HG03378 (cell line): ENCODE data around the gene FCGR1A.
"Not testable (repeated sequence)": the region's sequence is repeated elsewhere in the genome, so short reads cannot be mapped to it uniquely, and the experiment has no call there.

Experiments used
- ATAC-seq: cut with Tn5 transposase; IDR thresholded peaks from one replicate; pipeline ENCODE4 v1.9.1; 2021; ENCODE audit warnings: mild to moderate bottlenecking, moderate library complexity; ENCODE audit not compliant: unreplicated experiment

FCGR1A gene

DNA sequence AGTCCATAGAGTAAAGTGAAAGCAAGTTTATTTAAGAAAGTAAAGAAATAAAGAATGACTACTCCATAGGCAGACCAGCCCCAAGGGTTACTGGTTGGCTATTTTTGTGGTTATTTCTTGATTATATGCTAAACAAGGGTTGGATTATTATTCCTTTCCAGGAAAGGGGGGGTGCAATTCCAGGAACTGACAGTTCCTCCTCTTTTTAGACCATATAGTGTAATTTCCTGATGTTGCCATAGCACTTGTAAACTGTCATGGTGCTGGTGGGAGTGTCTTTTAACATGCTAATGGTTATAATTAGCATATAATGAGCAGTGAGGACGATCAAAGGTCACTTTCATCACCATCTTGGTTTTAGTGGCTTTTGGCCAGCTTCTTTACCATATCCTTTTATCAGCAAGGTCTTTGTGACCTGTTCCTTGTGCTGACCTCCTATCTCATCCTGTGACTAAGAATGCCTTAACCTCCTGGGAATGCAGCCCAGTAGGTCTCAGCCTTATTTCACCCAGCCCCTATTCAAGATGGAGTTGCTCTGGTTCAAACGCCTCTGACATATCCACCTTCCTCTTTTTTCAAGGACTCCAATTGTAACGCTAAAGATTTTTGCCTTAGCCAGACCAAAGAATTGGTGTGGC, 6.9 kb upstream of the FCGR1A start:
- ATAC-seq: not testable (repeated sequence)

DNA sequence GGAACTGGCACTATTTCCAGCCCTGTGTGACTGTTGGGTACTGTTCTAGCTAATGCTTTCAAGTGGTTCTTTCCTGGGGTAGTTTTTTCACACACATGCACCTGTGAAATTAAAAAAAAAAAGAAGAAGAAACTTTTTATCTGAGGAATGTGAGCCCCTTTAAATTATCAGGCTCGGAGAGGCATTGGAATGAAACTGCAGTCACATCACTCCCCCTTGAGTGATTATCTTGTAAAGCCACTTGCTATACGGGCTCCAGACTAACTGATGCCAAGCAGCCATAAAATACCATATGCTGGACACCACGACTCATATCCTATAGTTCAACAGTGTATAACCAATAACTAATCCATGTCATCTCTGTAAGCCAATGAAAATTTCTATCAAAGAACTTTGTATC, 5.4 kb upstream of the FCGR1A start:
- ATAC-seq: not testable (repeated sequence)

DNA sequence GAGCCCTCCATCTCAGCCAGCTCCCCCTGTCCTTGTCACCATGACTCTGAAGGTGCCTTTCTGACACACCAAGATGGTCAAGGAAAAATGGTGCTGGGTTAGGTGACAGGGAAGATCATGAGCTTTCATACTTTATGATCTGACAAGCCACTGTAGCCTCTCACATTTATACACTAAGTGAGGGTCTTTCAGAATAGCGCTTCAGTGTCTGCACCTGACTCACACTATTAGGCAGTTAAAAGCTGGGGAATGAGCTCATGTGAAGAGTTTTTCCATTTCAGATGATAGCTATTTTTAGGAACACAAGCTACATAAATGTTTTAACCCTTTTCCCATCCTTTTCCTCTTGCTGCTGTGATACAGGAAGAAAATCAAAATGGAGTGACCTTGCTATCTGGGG, 4.2 kb upstream of the FCGR1A start:
- ATAC-seq: not testable (repeated sequence)

DNA sequence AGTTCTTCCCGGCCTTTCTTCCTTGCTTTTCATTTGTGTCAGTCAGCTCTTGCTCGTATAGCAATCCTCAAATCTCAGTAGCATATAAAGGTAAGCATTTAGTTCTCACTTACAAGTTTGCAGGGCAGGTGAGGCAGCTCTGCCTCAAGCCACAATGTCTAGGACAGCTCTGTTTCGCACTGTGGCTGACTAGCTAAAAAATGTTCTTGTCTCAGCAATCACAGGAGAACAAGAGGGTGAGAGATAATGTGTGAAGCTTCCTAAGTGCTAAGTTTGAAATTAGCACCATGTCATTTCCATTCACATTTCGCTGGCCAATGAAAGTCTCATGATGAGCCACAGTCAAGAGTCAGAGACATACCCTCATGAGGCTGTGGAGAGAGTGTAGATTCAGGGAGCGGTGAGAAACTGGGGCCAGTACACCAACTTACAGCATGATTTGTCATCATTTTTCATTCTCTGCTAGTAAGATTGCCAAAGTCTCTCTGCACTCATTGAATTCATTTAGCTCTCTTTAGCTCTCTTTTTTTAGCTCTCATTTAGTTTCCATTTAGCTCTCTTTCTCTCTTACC, 995 bp upstream of the FCGR1A start:
- ATAC-seq: not testable (repeated sequence)

DNA sequence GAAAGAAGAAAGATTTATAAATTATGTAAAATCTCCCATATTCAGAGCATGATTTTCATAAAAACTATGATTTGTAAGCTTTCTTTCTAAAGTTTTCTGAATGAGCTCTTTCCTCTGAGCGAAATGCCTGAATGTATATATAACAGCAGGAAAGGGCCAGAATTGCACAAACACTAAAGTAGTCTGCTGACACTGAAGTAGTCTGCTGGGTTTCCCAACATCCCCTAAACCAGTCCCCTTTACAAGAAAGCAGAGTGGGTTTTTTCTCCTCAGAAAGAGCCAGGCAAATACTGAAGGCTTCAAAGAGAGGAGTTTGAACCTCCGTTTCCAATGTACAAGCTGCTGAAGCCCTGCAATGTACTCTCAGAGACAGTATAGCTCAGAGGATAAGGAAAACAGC, 795 bp downstream of the FCGR1A start:
- ATAC-seq: not testable (repeated sequence)

DNA sequence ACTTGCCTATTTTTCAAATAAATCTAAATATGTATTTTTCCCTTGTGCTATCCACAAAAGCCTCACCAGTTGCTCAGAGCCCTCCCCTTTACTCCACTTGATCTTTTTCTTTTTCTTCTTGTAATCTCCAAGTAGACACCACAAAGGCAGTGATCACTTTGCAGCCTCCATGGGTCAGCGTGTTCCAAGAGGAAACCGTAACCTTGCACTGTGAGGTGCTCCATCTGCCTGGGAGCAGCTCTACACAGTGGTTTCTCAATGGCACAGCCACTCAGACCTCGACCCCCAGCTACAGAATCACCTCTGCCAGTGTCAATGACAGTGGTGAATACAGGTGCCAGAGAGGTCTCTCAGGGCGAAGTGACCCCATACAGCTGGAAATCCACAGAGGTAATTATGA, 1.4 kb downstream of the FCGR1A start:
- ATAC-seq: not testable (repeated sequence)

DNA sequence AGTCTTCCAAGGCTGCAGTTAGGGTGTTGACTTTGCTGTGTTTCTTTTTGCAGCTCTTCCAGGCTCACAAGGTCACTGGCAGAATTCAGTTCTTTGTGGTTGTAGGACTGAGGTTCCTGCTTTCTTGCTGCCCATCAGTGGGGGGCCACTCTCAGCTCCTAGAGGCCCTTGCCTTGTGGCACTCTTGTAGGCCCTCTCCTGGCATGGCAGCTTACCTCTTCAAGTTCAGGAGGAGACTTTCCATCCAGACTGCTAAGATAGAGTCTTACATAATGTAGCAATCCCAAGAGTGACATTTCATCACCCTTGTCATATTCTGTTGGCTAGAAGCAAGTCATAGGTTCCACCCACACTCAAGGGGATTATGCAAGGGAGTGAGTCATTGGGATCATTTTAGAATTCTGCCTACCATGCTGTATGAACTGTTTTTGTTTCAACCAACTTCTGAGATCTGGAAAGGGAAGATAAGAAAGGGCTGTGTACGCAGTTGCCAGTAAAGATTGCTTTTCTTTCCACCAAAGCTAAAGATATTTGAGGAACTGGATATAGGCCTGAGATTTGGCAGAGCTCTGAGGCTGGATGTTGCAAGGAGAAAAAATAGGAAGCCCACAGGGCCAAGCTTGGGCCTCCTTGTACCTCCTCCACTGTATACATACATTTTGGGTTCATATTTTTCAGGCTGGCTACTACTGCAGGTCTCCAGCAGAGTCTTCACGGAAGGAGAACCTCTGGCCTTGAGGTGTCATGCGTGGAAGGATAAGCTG, 5.4 kb downstream of the FCGR1A start:
- not testable (repeated sequence) for ATAC-seq

DNA sequence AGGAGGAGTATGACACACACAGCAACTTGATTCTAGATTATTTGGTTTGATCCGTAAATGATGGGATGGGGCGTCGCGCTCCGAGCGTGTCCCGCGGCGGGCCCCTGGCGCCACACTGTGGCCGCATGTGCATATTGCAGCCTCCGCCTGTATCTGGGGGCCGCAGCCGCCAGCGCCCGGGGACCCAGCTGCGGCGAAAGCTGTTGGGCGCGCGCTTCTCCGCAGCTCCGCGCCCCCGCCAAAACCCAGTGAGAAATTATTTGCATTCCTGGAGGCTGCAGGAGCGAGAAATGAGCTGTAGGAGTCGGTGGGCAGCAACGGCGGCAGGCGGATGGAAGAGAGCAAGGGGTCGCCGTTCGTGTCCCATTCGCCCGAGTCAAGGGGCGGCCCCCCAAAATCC, 10.0 kb downstream of the FCGR1A start:
- not testable (repeated sequence) for ATAC-seq

DNA sequence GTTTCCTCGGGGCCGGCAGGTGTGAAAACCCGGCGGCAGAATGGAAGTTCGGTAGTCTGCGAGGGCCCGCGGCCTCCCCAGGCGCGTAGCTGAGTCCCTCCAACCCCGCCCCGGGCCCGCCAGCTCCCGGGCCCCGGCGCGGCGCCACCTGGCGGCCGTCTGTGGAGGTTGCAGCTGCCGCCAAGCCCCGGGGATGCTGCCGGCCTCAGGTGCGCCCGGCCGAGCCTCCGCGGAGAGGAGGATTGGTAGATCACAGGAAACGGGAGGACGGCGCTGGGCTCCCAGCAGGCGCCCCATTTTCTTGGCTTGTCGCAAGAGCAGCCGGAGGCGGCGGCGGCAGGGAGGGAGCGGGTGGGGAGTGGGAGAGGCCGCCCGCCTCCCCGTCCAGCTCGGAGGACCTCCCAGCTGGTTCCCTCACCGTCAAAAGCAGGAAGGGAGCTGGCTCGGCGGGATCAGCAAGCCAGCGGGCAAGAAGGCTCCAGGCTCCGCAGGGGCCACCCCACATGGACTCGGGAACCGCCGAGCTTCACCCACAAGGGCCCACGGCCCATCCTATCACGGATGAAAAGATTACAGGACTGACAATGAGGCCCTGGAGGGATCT, 10.5 kb downstream of the FCGR1A start:
- not testable (repeated sequence) for ATAC-seq

DNA sequence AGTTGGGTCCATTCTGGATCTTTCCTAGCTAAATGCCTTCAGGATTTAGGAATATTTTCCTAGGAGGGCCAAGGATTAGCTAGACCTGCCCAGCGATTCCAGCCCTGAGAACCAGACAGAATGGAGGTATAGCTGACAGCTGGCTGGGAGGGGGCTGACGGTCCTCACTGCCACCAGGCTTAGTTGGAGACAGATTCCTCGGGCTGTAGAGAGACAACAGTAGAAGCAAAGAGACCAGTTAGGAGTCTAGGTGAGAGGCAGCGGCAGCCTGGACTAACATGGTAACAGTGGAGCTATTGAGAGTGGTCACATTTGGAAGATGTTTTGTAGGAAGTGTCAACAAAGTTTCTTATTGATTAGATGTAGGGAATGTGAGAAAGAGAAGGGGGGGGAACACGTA, 11.4 kb downstream of the FCGR1A start:
- ATAC-seq: not testable (repeated sequence)

DNA sequence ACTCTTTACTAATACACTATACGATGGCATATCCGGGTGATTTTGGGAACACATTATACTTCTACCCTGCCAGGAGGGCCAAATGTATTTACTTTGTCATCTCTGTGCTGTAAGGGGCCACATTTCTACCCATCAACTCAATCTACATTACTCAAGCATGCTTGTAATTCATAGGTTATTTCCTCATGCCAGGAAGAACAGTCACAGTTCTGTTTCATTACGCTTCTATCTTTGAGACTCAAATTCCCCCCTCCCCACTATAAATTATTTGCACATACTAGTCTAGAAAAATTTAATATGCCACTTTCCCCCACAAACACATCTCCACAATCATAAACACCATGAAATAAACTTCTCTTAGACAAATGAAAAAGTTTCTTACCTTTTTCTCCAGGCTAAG, 19.1 kb downstream of the FCGR1A start:
- not testable (repeated sequence) for ATAC-seq

DNA sequence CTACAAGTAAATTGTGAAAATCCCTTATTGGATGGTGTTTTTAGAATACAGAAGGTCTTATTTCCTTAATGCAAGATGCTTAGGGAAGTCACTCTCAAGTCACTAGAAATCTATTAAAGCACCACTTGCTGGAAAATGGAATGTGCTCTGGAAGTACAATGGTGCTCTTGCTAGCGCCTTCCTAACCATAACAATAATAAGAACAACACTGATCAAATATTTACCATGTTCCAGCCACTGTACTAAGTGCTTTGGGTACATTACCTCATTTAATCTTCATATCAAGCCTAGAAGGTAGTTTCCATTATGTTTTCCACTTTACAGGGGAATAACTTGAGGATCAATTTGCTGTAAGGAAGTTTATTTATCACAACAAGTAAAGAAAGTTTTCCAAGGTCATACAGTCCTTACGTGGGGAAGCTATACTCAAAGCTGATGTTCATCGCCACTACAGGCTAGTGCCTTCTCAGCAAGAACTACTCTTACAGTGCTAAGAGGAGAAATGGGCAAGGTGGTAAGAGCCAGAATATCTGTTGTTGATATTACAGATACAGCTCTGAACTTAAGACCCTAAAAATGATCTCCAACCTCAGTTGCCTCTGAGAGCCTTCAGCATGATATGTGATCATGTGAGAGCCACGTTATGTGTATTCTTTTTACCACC, 22.1 kb downstream of the FCGR1A start:
- not testable (repeated sequence) for ATAC-seq

DNA sequence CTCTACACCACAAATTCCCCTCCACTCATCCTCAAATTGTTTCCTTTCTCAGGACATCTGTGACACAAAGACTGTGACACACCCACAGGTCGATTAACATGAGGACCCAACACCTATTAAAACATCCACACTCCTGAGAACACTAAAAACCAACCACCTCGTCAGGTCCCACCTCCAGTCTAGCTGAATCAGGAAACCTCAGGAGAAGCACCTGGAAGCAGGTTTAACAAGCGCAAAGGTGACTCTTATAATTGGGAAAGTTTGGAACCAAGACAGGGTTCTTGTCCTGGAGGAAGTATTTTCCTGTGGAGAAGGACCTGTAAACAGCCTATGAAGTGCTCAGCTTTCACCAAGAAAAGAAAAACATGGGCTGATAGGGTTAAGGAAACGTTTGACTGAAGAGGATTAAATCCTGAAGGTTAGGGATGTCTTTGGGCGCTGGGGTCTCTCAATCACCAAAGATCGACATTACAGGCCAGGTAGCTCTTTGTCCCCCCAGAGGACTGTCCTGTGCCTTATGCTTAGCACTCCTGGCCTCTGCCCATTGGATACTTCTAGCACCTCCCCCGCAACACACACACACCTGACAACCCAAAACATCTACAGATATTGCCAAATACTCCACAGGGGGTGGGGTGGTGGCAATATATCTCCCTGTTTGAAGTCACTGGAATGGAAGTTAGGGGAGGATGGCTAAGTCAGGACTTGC, 28.4 kb downstream of the FCGR1A start:
- ATAC-seq: not testable (repeated sequence)

DNA sequence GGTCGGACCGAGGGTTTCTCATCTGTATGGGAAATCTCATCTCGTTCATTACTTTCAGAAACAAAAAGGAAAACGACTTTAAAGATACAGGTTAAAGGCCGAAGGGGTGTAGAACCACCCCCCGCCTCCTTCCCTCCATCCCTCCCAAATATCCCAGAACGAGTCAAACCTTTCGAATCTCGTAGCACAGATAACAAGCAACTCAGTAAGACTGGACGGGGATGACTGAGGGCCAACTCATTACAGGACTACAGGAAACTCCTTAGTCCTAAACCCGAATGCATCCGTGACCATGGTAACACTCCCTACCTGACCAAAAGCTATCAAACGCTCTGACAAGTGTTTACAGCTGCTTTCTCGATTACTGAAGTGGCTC, 29.0 kb downstream of the FCGR1A start:
- not testable (repeated sequence) for ATAC-seq

DNA sequence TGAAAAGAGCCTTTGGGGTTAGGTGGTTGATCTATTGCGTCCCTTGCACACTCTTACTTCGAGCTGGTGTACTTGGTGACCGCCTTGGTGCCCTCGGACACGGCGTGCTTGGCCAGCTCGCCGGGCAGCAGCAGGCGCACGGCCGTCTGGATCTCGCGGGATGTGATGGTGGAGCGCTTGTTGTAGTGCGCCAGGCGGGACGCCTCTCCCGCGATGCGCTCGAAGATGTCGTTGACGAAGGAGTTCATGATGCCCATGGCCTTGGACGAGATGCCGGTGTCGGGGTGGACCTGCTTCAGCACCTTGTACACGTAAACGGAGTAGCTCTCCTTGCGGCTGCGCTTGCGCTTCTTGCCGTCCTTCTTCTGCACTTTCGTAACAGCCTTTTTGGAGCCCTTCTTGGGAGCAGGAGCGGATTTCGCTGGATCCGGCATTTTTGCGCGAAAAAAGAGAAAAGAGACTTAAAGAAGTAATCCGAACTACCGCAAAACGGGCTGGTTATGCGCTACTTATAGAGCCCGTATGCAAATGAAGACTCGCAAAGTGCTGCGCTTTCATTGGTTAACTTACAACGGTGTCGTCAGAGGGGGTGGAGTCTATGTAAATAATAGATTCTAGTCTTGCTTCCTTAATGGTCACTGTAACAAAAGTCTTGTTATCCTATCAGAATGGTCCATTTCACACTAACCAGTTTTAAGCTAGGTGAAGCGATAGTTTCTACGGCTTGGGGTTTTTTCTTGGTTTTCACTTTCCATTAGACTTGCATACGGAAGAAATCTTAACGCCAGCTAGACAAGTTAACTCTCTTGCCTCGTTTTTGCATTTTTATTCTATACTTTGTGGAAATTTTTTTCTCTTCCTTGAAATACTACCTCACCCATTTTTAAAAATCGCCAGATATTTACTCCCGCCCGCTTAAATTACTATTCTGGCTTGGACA, 29.7 kb downstream of the FCGR1A start:
- peak; percentile 89 for ATAC-seq

DNA sequence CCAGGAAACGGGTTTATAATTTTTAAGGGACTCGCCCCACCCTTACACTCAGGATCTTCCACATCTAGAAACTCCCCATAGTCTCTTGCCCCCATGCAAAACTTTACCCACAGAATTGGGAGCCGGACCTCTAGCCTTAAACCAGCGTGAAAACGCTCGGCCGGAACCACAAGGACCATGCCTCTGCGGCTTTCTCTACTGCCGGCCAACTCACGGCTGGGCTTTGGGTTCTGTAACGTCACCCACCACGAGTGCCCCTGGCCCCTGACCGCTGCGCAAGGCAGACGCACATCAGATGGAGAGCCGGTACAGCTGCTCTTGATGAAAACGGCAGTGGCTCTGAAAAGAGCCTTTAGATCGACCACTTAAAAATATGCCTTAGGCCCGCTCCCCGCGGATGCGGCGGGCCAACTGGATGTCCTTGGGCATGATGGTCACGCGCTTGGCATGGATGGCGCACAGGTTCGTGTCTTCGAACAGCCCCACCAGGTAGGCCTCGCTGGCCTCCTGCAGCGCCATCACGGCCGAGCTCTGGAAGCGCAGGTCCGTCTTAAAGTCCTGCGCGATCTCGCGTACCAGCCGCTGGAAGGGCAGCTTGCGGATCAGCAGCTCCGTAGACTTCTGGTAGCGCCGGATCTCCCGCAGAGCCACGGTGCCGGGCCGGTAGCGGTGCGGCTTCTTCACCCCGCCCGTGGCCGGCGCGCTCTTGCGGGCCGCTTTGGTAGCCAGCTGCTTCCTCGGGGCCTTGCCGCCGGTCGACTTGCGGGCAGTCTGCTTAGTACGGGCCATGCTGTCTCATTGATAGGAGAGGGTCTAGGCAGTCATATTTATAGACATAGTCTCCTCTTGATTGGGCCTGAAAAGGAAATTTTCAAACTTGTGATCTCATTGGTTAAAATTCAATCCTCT, 30.7 kb downstream of the FCGR1A start:
- peak; percentile 38 for ATAC-seq

DNA sequence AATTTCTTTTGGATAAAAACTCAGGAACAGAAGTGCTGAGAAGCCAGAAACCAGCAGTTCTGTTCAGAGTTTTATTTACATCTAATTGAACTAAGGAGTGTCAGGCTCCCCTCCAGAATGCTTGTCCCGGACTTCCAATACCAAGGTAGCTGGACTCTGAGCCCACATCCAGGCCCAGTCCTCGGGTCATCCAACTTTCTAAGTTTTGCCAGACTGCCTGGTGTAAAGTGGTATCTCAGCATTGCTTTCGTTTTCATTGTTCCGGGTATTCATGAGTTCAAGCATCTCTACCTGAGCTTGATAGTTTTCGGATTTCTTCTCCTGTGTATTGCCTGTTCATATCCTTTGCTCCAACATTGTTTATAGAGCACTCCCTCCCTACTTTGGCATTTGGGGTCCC, 37.9 kb downstream of the FCGR1A start:
- not testable (repeated sequence) for ATAC-seq

DNA sequence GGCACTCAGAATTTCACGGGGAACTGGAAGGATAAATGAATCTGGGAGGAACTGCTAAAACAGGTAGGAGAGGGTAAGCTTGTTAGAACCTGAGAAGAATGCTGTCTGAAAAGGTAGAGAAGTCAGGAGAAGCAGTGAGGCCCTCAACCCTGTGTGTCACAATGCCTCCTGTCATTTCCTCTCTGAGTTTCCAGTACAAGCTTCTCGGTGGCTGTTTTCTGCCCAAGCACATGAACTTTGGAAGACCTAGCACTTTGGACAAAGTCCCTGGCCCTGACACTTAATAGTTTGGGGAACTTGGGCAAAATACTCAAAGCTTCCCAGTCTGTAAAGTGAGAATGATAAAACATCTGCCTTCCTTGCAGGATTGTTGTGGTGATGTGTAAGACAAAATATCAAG, 44.1 kb downstream of the FCGR1A start:
- ATAC-seq: not testable (repeated sequence)
